B cell (primary cell): Measurements from ENCODE around the gene KCNJ11. TPM values are rescaled to one million over a fixed set of nuclear protein-coding genes. Genes with fewer than 3 reads are reported as not detected.

ENCODE experiments used
- ATAC-seq: fragments of 200-7000 bp; cut with Tn5 transposase; one replicate; pipeline ENCODE4 v1.10.0; 2021; ENCODE audit warnings: low read depth, mild to moderate bottlenecking, moderate number of reproducible peaks, moderate library complexity
- CTCF ChIA-PET: fragments of 350-600 bp; sonication (Branson Sonifier 250); formaldehyde crosslinking; loops from one replicate; lab custom pipeline; 2021; ENCODE audit warnings: antibody characterized with exemption, inconsistent platforms; lab: Charles Lee
- POLR2A ChIA-PET: fragments of 350-600 bp; sonication (Branson Sonifier 250); formaldehyde crosslinking; loops from one replicate; lab custom pipeline; 2021; ENCODE audit warnings: antibody characterized with exemption; lab: Charles Lee
- DNase-seq: peaks from one replicate; pipeline ENCODE4 v3.0.0; 2013
- H2AFZ ChIP-seq: 2 replicates; pipeline ENCODE4 v1.6.1; 2012; ENCODE audit warnings: mild to moderate bottlenecking, low read depth, low read length; ENCODE audit not compliant: insufficient read depth, poor library complexity, severe bottlenecking
- H3K27ac ChIP-seq, 2 donors: 1 replicate in 1 of 2; 2 replicates in 1 of 2; pipeline ENCODE4 v1.5.1; 2012 to 2013; ENCODE audit warnings: low read length in 2 of 2, mild to moderate bottlenecking in 2 of 2, moderate library complexity in 1 of 2
- H3K27me3 ChIP-seq, 4 experiments: fragments of 200-600 bp in 1 of 4; sonication (generic) in 1 of 4; replicated peaks in 1 of 4; 1 replicate in 2 of 4; 2 replicates in 2 of 4; pipeline versions ENCODE4 v1.6.1 to v1.7.0; 2013 to 2016; ENCODE audit warnings: low read length in 3 of 4, mild to moderate bottlenecking in 2 of 4, mixed read lengths in 1 of 4, moderate library complexity in 1 of 4; ENCODE audit not compliant: insufficient read depth in 4 of 4, control insufficient read depth in 3 of 4; ENCODE audit errors: control extremely low read depth in 1 of 4
- H3K36me3 ChIP-seq, 2 experiments: replicated peaks in 1 of 2; 1 replicate in 1 of 2; 2 replicates in 1 of 2; pipeline versions ENCODE4 v1.6.1 to v1.7.1; 2013; ENCODE audit warnings: low read length in 1 of 2; ENCODE audit not compliant: insufficient read depth in 2 of 2, control insufficient read depth in 1 of 2; ENCODE audit errors: control extremely low read depth in 1 of 2, extremely low read depth in 1 of 2
- H3K4me1 ChIP-seq, 2 donors: fragments of 200-600 bp in 1 of 2; sonication (generic) in 1 of 2; 1 replicate in 1 of 2; 2 replicates in 1 of 2; pipeline versions ENCODE4 v1.5.1 to v1.6.1; 2013 to 2017; ENCODE audit warnings: low read length in 2 of 2; ENCODE audit not compliant: control insufficient read depth in 2 of 2, insufficient read depth in 2 of 2
- H3K4me2 ChIP-seq: replicated peaks from 2 replicates; pipeline ENCODE3; 2012; ENCODE audit warnings: mild to moderate bottlenecking, low read depth, low read length; ENCODE audit not compliant: poor library complexity, severe bottlenecking
- H3K4me3 ChIP-seq, 5 experiments: fragments of 200-600 bp in 1 of 5; sonication (generic) in 1 of 5; 1 replicate in 3 of 5; 2 replicates in 2 of 5; pipeline versions ENCODE4 v1.5.1 to v1.7.0; 2011 to 2016; ENCODE audit warnings: low read length in 4 of 5, mild to moderate bottlenecking in 4 of 5, low read depth in 2 of 5, control low read depth in 1 of 5, moderate library complexity in 1 of 5; ENCODE audit not compliant: insufficient read depth in 1 of 5; ENCODE audit errors: control extremely low read depth in 1 of 5, extremely low read depth in 1 of 5
- H3K79me2 ChIP-seq: fragments of 200-600 bp; sonication (generic); one replicate; pipeline ENCODE4 v1.6.0; 2016; ENCODE audit warnings: low read length; ENCODE audit not compliant: control insufficient read depth, insufficient read depth
- H3K9ac ChIP-seq: fragments of 200-600 bp; sonication (generic); 2 replicates; pipeline ENCODE4 v1.6.1; 2017; ENCODE audit warnings: mild to moderate bottlenecking, low read length, moderate library complexity
- H3K9me3 ChIP-seq, 3 donors: one replicate each; pipeline versions ENCODE4 v1.6.1 to v1.7.1; 2013; ENCODE audit warnings: low read length in 2 of 3; ENCODE audit not compliant: control insufficient read depth in 2 of 3, insufficient read depth in 1 of 3; ENCODE audit errors: control extremely low read depth in 1 of 3
- H4K20me1 ChIP-seq: 2 replicates; pipeline ENCODE4 v1.6.0; 2012; ENCODE audit warnings: mild to moderate bottlenecking, low read length; ENCODE audit not compliant: insufficient read depth, control insufficient read depth, poor library complexity, severe bottlenecking
- H3K27ac Mint-ChIP-seq: one replicate; pipeline ENCODE4 v1.8.0; 2021; ENCODE audit warnings: mixed read lengths
- H3K27me3 Mint-ChIP-seq: one replicate; pipeline ENCODE4 v1.8.0; 2021; ENCODE audit warnings: mixed read lengths
- H3K4me1 Mint-ChIP-seq: one replicate; pipeline ENCODE4 v1.8.0; 2021; ENCODE audit warnings: mixed read lengths
- H3K4me3 Mint-ChIP-seq: one replicate; pipeline ENCODE4 v1.8.0; 2021; ENCODE audit warnings: mixed read lengths
- H3K9me3 Mint-ChIP-seq: one replicate; pipeline ENCODE4 v1.8.0; 2022; ENCODE audit warnings: mixed read lengths; ENCODE audit not compliant: insufficient read depth
- EZH2 ChIP-seq: IDR thresholded peaks from 2 replicates; pipeline ENCODE4 v1.6.1; 2012; ENCODE audit warnings: borderline replicate concordance, low read depth, mild to moderate bottlenecking, moderate library complexity, low read length; ENCODE audit not compliant: insufficient read depth, poor library complexity, severe bottlenecking
- WGBS: methylation state at CpG from one replicate; pipeline ENCODE4 v1.1.5; 2013; ENCODE audit warnings: missing lambda C conversion rate; ENCODE audit not compliant: insufficient coverage; 5-methylcytosine and 5-hydroxymethylcytosine counted together
- intact Hi-C: fragments of 100-400 bp; cut with micrococcal nuclease; formaldehyde crosslinking; loops from one replicate; pipeline ENCODE4 v1.10.0; 2022
- polyA plus RNA-seq: library from polyadenylated mRNA; depleted of rRNA; stranded (reverse); fragments of >200 nt; gene quantifications from 2 replicates; pipeline ENCODE4 v1.2.3, GENCODE V29; 2012
- total RNA-seq, 2 donors: library from RNA; stranded (reverse); fragments of 120-200 nt in 1 of 2; gene quantifications; 1 replicate in 1 of 2; 2 replicates in 1 of 2; pipeline versions ENCODE4 v1.2.3 to v1.2.4, GENCODE V29; 2013 to 2022
- TF ChIP-seq, protein P1 (sequence below): fragments of 200-600 bp; IDR thresholded peaks from one replicate; pipeline ENCODE4 v1.8.0; 2022; ENCODE audit warnings: antibody characterized with exemption, mild to moderate bottlenecking

KCNJ11 gene
- total and polyA plus RNA-seq, 2 donors (not counting 1 experiment from before 2014, with no cell fraction given), result 1.4 to 2.1 TPM

DNA sequence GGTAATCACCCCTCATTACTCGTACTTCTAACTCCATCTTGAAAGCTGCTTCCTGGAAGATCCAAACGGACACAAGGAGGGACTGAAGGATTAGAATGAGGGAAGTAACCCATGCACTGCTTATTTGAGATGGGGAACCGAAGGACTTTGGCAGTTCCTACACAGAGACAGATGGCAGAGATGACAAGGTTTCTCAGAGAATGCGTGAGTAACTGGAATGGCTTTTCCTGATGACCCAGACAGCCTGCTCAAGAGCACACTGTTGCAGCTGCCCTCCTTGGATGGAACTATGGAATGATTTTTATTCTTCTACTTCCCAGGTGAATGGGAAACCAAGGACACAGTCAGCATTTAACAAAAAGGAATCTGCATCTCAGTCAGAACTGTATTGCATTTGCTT is 7.3 kb downstream of the KCNJ11 start:
- DNase-seq, result no peak
- ATAC-seq, result no peak
- CTCF ChIA-PET, result interaction anchor here (0.5 to 4.6 kb wide), 3 partner anchors 15 to 153 kb away, joined by 3 to 116 read pairs (median 22); no protein-coding TSS in a partner anchor

More for the DNA sequence above, 7.3 kb downstream of the KCNJ11 start:
- H3K27ac Mint-ChIP-seq, result no peak overlapping the region
- Histone ChIP-seq H3K4me2 (no peak overlapping the region), H3K9ac (no peak overlapping the region), H3K27ac (no peak overlapping the region), H3K4me3 (no peak overlapping the region), H3K36me3 (no peaks in the 10 kb centered on the region), H3K27me3 (no peaks in the 10 kb centered on the region), H3K9me3 (peaks cover 0 to 3% (median 0%) of the 10 kb centered on the region in 3 donors), H4K20me1 (no peaks in the 10 kb centered on the region), H2AFZ (no peak overlapping the region), H3K79me2 (no peaks in the 10 kb centered on the region), H3K4me1 (no peaks in the 10 kb centered on the region)
- WGBS, result 100% methylated on average over 1 of the region's 4 CpGs
- intact Hi-C loops, result loop anchor here (5.0 to 10.0 kb wide), 2 partner anchors 596 to 634 kb away; partner anchors contain the start of gene SERGEF
- H3K4me1 Mint-ChIP-seq, result no peaks in the 10 kb centered on the region
- TF ChIP-seq EZH2, result no peak
- TF ChIP-seq, protein P1, sequence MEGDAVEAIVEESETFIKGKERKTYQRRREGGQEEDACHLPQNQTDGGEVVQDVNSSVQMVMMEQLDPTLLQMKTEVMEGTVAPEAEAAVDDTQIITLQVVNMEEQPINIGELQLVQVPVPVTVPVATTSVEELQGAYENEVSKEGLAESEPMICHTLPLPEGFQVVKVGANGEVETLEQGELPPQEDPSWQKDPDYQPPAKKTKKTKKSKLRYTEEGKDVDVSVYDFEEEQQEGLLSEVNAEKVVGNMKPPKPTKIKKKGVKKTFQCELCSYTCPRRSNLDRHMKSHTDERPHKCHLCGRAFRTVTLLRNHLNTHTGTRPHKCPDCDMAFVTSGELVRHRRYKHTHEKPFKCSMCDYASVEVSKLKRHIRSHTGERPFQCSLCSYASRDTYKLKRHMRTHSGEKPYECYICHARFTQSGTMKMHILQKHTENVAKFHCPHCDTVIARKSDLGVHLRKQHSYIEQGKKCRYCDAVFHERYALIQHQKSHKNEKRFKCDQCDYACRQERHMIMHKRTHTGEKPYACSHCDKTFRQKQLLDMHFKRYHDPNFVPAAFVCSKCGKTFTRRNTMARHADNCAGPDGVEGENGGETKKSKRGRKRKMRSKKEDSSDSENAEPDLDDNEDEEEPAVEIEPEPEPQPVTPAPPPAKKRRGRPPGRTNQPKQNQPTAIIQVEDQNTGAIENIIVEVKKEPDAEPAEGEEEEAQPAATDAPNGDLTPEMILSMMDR, result no peak
- no peaks in the 10 kb centered on the region for H3K9me3 Mint-ChIP-seq
- H3K4me3 Mint-ChIP-seq, result no peak overlapping the region
- POLR2A ChIA-PET, result no interaction called here
- no peaks in the 10 kb centered on the region for H3K27me3 Mint-ChIP-seq
